MV-4-11 (cell line): Measurements from ENCODE around the gene CBL.
A peak's percentile ranks its signal among the peaks of the same experiment; 100 is the strongest.
"Not testable (repeated sequence)": the region's sequence is repeated elsewhere in the genome, so short reads cannot be mapped to it uniquely, and the experiment has no call there.

ENCODE experiments used
- DNase-seq: peaks from one replicate; lab custom pipeline; 2025; lab: John Stamatoyannopoulos, UW

The CBL gene

DNA sequence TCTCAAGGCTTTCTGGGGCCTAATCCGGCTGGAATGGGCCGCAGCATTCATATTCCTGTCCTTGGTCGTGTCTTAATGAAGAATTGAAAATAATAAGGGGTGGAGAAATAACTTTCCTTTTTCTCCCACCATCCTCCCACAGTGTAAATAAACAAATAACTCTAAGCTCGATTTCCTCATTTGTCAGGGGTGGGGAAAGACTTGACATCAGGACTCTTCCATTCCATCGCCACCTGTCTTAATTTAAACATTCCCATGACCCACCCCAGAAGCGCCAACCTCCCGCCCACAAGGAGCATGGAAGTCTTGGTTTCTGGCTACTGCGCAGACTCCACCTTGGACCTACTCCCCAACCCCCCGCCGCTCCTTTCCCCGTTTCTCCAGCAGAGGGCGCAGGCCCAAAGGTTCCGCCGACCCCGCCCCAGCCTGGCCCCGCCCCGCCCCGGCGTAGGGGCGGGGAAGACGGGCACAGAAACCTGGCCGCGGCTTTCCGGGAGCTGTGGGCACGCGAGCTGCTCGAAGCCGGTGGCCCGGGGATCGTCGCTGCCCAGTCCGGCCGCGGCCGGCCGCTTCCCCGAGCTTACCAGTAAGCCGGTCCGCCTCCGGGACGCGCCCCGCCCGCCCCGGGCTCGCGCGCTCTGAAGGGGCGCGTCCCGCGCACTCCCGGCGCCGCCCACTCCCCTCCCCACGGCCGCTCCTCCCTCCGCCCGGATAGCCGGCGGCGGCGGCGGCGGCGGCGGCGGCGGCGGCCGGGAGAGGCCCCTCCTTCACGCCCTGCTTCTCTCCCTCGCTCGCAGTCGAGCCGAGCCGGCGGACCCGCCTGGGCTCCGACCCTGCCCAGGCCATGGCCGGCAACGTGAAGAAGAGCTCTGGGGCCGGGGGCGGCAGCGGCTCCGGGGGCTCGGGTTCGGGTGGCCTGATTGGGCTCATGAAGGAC, at the start of gene CBL:
CBL (plus strand) TSS at position 766 of the 937 bp plus-strand sequence; CDS start at position 845, 79 bp downstream.
- DNase-seq, result peak; percentile 73

DNA sequence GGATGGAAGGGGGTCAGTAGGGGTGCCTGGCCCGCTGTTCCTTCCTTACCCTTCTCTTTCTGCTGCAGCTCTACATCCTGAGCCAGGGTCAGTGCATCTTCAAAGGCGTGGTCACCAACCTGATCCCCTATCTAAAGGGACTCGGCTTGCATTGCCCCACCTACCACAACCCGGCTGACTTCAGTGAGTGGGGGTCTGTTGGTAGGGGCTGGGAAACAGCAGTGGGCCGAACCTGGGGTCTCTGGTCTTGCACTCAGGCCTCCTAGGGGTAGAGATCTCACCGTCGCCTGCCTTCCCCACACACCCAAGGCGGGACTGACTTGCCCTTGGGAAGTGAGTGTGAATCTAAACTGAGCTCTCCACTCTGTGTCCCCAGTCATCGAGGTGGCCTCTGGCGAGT, 49.6 kb upstream of the CBL start:
- DNase-seq, result no peak

DNA sequence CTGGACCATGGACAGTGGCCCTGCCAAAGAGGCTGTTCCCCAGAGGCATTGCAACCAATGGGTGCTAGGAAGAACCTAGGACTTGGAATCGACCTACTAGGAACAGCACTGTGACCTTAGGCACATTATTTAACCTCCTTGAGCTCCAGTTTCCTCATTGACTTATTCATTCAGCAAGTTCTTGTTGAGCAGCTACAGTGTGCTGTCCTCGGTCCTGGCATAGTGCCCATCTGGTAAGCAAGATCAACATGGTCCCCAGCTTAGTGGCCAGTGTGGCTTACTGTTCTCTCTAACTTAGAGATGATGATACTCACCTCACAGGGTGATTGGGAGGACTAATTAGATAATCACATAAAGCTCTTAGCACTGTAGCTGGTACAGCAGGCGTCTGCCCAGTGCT, 49.1 kb upstream of the CBL start:
- DNase-seq, result peak; percentile 11

DNA sequence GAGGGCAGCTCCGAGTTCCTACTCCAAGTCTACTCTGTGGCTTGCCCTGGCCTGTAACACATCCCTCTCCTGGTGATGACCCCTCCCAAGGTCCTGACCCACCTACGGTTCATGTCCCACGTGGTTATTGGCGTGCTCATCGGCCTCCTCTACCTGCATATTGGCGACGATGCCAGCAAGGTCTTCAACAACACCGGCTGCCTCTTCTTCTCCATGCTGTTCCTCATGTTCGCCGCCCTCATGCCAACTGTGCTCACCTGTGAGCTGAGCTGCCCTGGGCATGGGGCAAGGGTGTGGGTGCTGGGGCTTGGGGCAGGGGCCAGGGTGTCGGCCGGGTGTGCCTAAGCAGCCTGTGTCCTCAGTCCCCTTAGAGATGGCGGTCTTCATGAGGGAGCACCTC, 47.7 kb upstream of the CBL start:
- DNase-seq, result no peak

DNA sequence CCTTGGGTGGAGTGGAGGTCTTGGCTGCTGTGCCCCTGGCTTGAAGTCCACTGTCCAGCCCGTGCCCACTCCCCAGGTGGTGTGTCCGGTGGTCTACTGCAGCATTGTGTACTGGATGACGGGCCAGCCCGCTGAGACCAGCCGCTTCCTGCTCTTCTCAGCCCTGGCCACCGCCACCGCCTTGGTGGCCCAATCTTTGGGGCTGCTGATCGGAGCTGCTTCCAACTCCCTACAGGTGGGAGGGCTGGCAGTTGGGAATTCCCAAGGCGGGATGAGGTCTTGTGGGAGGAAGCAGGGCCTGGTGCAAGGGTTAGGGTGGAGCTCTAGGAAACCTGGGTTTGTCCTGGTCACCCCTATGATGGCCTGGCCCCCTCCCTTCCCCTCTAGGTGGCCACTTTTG, 46.0 kb upstream of the CBL start:
- no peak for DNase-seq

DNA sequence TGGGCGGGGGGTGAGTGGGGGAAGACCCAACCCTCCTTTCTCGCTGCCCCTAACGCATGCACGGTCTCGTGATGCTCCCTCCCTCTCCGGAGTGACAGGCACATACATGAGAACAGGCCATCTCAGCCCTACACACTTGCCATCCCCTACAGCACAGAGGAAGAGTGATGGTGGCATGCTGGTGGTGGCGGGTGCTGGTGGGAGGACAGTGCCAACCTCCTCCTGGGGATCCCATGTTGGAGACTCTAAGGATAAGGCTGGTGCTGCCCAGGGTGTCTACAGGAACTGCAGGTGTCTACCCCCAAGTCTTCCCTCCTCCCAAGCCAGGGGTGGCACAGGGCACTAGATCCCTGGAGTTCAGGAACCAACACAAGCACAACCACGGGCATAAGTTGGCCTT, 44.3 kb upstream of the CBL start:
- DNase-seq, result no peak

DNA sequence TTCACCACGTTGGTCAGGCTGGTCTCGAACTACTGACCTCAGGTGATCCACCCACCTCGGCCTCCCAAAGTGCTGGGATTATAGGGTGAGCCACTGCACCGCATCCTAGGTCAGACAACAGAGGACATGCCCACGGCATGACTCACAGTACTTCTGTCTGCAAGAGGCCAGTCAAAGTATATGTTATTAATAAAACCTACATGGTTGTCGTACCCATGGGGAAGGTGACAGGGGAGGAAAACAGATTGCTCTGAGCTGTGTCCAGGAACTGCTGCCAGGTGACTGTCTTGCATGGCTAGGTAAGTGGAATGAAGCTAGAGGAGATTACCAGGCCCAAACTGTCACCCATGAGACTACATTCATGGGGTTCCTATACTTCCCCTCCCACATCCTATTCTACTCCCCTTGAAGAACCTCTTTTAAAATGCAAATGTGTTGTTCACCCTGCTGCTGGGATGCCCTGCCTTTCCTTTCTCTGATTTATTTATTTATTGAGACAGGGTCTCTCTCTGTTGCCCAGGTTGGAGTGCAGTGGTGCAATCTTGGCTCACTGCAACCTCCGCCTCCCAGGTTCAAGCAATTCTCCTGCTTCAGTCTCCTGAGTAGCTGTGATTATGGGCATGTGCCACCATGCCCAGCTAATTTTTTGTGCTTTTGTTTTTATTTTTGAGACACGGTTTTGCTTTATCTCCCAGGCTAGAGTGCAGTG, 39.6 kb upstream of the CBL start:
- peak; percentile 25 for DNase-seq

DNA sequence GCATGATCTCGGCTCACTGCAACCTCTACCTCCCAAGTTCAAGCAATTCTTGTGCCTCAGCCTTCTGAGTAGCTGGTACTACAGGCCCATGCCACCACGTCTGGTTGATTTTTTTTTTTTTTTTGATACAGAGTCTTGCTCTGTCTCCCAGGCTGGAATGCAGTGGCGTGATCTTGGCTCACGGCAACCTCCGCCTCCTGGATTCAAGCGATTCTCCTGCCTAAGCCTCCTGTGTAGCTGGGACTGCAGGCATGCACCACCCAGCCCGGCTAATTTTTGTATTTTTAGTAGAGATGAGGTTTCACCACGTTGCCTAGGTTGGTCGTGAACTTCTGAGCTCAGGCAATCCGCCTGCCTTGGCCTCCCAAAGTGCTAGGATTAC, 39.1 kb upstream of the CBL start:
- not testable (repeated sequence) for DNase-seq

DNA sequence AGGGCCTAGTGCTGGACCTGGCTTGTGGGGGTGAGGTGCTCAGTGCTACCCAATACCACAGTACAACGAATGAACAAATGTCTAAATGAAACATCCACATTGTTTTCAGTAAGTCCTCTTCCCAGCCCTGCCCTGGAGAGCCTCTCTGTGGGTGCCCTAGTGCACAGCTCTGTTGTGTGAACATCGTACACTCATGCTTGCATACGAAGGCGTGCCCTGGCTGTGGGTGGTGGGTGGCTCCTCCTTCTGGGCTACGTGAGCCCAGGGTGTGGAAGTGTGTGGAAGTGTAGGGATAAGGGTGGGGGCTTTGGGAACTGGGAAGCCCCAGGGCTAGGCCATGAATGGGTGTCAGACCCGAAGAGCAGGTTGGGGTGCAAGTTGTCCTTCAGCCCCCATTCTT, 38.2 kb upstream of the CBL start:
- no peak for DNase-seq

DNA sequence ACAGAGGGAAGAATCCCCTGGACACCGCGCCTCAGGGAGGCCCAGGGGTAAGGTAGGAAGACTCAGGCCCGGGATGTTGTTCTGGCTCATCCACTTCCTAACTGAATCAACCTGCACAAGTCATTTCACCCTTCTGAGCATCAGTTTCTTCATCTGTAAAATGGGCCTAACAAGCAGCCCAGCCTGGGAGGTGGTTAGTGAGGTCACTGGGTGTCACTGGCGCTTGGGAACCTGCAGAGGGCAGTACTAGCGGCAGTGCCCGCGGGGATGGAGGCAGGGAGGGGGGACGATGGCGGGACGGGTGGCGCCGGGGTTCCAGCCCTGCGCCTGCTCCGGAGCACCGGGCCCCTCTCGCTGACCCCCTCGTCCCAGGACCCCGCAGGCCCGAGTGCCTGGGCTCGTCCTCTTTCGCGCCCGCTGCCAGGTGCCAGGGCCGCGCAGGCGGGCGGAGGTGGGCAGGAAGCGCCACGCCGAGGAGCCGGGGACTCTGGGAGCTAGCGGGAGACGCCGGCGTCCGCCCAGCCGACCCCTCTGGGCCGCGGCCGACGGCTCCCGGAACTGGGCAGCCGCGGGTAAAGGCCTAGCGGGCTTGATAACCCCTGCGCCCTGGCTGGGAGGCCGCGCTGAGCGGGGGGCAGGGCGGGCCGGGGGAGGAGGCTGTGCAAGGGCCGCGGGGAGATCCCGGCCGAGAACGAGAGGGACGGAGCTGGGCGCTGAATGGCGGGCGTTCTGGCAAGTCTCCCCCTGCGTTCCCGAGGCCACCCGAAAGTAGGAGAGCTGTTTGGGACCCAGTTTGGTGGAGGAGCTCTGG, 37.5 kb upstream of the CBL start, which contains the start of gene NLRX1:
NLRX1 (plus strand) TSS at position 255 of the 811 bp plus-strand sequence. CDS start 2,679 bp downstream, outside the sequence.
- DNase-seq, result peak; percentile 77

DNA sequence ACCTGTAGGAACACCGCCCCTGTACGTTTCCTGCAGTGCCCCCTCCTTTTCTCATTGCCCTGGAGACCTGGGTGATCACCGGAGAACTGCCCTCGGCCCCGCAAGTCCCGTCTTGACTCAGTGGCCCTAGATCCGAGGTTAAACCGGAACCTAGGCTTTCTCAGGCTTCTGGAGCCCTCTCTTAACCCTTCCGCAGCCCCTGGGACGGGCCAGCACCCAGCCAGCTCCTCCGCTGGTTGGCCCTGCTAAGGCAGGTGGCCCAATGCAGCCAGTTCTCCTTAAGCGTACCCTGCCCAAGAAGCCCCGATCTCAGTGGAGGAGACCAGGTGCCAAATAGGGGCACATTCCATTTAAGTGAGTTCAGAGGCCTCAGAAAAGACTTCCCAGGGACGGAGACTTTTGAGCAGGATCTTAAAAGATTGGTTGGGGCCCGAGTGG, 36.8 kb upstream of the CBL start:
- DNase-seq, result no peak

DNA sequence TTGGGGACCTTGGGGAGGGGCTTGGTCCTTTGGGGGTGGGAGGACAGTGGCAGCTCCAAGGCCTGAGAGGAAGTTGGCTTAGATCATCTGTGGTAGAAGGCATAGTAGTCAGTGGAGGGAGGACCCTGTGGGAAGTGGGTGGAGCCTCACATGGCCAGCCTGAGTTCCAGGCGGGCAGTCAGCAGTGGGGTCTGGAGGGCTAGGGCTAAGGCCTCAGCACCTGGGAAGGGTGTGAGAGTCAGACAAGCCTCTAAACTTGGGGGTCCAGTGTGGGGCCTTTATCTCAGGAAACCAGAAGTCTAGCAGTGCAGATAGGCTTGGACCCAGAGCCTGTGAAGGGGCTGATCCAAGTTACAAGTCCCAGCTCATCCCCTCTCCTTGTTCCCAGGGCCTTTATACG, 33.6 kb upstream of the CBL start:
- peak; percentile 67 for DNase-seq

DNA sequence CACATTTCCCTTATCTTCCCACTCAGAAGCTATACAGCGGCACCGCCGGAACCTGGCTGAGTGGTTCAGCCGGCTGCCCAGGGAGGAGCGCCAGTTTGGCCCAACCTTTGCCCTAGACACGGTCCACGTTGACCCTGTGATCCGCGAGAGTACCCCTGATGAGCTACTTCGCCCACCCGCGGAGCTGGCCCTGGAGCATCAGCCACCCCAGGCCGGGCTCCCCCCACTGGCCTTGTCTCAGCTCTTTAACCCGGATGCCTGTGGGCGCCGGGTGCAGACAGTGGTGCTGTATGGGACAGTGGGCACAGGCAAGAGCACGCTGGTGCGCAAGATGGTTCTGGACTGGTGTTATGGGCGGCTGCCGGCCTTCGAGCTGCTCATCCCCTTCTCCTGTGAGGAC, 32.7 kb upstream of the CBL start:
- DNase-seq, result no peak

DNA sequence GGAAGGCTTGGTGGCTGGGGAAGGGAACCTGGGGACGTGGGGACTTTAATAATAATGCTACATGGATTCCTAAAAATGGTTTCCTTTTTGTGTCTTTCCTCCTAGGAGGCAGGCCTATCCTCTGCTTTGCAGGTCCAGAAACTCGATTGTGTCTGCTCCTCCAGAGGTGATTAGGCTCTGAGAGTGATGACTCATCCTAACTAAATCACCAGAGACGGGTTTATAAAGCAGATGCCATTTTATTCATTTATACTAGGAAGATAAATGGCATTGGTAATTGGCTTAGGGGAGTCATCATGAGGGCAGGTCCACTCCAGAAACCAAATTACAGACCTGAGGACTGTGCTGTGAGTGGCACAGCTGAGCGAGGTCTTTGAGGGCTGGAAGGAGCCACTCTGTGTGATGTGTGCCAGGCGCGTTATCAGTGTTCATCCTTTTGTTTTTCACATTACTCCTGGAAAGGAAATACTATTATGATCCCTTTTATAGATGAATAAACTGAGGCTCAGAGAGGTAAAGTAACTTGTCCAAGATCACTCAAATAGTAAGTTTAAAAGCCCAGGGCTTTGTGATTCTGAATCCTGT, 30.6 kb upstream of the CBL start:
- no peak for DNase-seq

DNA sequence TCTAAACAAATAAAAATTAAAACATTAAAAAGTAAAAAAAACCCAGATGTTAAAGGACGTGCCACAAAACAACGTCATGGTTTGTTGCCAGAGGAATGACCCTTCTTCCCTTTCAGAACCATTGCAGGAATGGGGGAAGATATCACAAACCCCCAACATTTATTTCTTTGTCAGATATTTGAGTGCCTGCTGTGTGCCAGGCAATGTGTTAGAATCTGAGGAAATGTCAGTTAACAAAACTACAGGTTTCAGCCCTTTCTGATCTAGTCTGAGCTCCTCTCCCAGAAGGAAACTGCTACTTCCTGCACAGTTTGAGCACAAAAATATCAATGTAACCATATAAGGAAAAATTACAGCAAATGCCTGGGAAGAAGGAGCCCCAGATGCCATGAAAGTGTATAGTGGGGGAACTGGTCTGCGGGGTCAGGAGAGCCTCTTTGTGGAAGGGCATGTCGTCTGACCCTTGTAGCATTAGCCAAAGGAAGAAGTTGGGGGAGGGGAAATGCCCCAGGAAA, 27.9 kb upstream of the CBL start:
- no peak for DNase-seq

DNA sequence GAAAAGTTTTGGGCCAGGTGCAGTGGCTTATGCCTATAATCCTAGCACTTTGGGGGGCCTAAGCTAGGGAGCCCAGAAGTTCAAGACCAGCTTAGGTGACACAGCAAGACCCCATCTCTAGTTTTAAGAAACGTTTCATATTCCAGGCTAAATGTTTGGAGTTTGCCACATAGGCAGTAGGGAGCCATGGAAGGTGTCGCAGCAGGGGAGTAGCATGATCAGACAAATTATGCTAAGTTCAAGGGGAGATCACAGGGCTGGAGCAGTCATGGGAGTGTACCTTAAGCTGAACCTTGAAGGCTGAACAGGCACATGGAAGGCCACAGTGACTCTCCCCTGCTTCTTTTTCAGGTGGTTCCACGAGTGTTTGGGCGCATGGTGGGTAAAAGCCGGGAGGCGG, 26.8 kb upstream of the CBL start:
- no peak for DNase-seq

DNA sequence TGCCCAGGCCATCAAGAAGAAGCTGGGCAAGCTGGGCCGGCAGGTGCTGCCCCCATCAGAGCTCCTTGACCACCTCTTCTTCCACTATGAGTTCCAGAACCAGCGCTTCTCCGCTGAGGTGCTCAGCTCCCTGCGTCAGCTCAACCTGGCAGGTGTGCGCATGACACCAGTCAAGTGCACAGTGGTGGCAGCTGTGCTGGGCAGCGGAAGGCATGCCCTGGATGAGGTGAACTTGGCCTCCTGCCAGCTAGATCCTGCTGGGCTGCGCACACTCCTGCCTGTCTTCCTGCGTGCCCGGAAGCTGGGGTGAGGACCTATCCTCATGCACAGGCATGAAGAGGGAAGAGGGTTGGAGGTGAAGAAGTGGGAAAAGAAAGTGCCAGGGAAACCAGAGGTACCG, 26.2 kb upstream of the CBL start:
- DNase-seq, result no peak

DNA sequence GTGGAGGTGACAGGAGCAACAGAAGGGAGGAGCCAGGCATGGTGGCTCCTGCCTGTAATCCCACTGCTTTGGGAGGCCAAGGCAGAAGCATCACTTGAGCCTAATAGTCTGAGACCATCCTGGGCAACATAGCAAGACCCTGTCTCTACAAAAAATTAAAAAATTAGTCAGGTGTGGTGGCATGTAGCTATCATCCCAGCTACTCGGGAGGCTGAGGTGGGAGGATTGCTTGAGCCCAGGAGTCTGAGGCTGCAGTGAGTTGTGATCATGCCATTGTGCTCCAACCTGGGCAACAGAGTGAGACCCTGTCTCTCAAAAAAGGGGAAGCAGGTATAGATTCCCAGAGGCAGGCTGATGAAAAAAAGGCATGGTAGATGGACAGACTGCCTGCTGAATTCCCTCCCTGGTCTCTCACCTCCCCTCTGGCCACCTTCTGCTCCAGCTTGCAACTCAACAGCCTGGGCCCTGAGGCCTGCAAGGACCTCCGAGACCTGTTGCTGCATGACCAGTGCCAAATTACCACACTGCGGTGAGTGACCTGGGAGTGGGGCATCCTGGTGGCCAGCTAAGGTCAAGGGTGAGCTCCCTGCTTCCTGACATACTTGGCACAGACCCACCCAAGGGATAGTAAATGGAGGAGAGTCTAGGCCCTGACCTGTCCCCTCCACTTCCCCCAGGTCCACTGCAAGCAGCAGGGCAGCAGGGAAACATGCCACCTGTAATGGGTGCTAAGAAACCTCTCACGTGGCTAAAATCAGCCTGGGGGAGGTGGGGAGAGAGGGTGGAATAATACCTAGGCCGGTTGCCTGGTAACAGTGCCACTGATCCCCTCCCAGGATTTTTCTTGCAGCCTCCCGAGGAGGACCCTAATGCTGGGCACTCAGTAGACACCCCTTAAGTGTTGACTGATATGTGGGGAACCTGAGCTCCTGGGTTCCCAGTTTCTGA, 25.1 kb upstream of the CBL start:
- DNase-seq, result no peak

DNA sequence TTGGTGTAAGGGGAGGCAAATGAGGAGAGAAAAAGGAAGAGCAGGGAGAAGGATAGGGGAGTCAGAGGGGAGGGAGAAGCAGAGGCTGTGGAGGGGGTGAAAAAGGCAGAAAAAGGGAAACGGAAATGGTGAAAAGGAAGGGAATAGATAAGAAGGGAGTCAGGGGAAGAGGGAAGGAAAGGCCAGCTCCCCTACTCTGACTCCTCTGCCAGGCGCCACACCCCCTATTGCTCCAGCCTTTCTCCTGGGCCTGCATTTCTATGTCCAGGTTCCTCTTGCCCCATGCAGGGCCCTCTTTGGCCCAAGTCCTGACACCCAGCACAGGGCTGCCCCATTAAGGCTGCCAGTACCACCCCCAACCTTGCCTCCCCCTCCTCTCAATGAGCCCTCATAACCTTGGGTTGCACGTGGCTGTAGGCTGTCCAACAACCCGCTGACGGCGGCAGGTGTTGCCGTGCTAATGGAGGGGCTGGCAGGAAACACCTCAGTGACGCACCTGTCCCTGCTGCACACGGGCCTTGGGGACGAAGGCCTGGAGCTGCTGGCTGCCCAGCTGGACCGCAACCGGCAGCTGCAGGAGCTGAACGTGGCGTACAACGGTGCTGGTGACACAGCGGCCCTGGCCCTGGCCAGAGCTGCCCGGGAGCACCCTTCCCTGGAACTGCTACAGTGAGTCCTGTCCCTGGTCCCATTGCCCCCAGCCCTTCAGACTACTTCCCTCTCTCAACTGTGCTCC, 24.3 kb upstream of the CBL start:
- DNase-seq, result no peak

DNA sequence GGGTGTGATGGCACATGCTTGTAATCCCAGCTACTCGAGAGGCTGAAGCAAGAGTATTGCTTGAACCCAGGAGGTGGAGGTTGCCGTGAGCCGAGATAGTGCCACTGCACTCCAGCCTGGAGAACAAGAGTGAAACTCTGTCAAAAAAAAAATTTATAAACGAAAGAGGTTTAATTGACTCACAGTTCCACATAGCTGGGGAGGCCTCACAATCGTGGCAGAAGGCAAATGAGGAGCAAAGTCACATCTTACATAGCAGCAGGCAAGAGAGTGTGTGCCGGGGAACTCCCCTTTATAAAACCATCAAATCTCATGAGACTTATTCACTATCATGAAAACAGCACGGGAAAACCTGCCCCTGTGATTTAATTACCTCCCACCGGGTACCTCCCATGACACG, 21.7 kb upstream of the CBL start:
- DNase-seq, result not testable (repeated sequence)
